Activated naive CD8-positive, alpha-beta T cell (primary cell): ENCODE measurements around the gene COA7.
"Not testable (repeated sequence)": the region's sequence is repeated elsewhere in the genome, so short reads cannot be mapped to it uniquely, and the experiment has no call there.

Experiments
- H3K27ac Mint-ChIP-seq: one replicate; pipeline ENCODE4 v1.8.0; 2021; ENCODE audit warnings: mixed read lengths
- H3K27me3 Mint-ChIP-seq: one replicate; pipeline ENCODE4 v1.8.0; 2021; ENCODE audit warnings: mixed read lengths
- H3K36me3 Mint-ChIP-seq: one replicate; pipeline ENCODE4 v1.8.0; 2021; ENCODE audit warnings: mixed read lengths
- H3K4me1 Mint-ChIP-seq: one replicate; pipeline ENCODE4 v1.8.0; 2021; ENCODE audit warnings: low read depth, mixed read lengths
- H3K4me3 Mint-ChIP-seq: one replicate; pipeline ENCODE4 v1.8.0; 2021; ENCODE audit warnings: mild to moderate bottlenecking, mixed read lengths
- H3K9me3 Mint-ChIP-seq: one replicate; pipeline ENCODE4 v1.8.0; 2021; ENCODE audit warnings: low read depth, mixed read lengths

The COA7 gene

GRCh38 chr1:52697795-52698674, at the start of gene COA7:
Gene COA7 (minus strand): TSS chr1:52698347. CDS start chr1:52698326, 21 bp downstream.
- Mint-ChIP-seq H3K4me1 (peaks cover 23% of the 10 kb centered on the region), H3K36me3 (no peaks in the 10 kb centered on the region), H3K4me3 (peak within 1 kb of the TSS; percentile 87), H3K27ac (peak within 1 kb of the TSS; percentile 87), H3K9me3 (no peaks in the 10 kb centered on the region), H3K27me3 (no peaks in the 10 kb centered on the region)

GRCh38 chr1:52747450-52747849, 49.3 kb upstream of the COA7 start:
- no peaks in the 10 kb centered on the region for H3K27me3 Mint-ChIP-seq
- H3K27ac Mint-ChIP-seq = no peak overlapping the region
- no peaks in the 10 kb centered on the region for H3K36me3 Mint-ChIP-seq
- no peaks in the 10 kb centered on the region for H3K9me3 Mint-ChIP-seq
- peaks cover 25% of the 10 kb centered on the region for H3K4me1 Mint-ChIP-seq
- H3K4me3 Mint-ChIP-seq = no peak overlapping the region

GRCh38 chr1:52746189-52746588, 48.0 kb upstream of the COA7 start:
- Mint-ChIP-seq H3K27me3 (no peaks in the 10 kb centered on the region), H3K27ac (no peak overlapping the region), H3K4me1 (peaks cover 26% of the 10 kb centered on the region), H3K9me3 (no peaks in the 10 kb centered on the region), H3K4me3 (no peak overlapping the region), H3K36me3 (no peaks in the 10 kb centered on the region)

GRCh38 chr1:52741259-52741658, 43.1 kb upstream of the COA7 start:
- no peaks in the 10 kb centered on the region for H3K27me3 Mint-ChIP-seq
- no peak overlapping the region for H3K4me3 Mint-ChIP-seq
- H3K27ac Mint-ChIP-seq = no peak overlapping the region

GRCh38 chr1:52739699-52740467, 41.7 kb upstream of the COA7 start:
- no peaks in the 10 kb centered on the region for H3K27me3 Mint-ChIP-seq

More at GRCh38 chr1:52741259-52741658, 43.1 kb upstream of the COA7 start:
- Mint-ChIP-seq H3K9me3 (no peaks in the 10 kb centered on the region), H3K4me1 (peaks cover 23% of the 10 kb centered on the region), H3K36me3 (peaks cover 4% of the 10 kb centered on the region)

GRCh38 chr1:52738893-52739292, 40.7 kb upstream of the COA7 start:
- Mint-ChIP-seq H3K4me1 (peaks cover 21% of the 10 kb centered on the region), H3K27me3 (no peaks in the 10 kb centered on the region), H3K27ac (no peak overlapping the region), H3K4me3 (no peak overlapping the region), H3K9me3 (no peaks in the 10 kb centered on the region), H3K36me3 (peaks cover 4% of the 10 kb centered on the region)

More at GRCh38 chr1:52739699-52740467, 41.7 kb upstream of the COA7 start:
- H3K4me1 Mint-ChIP-seq = peaks cover 21% of the 10 kb centered on the region
- H3K27ac Mint-ChIP-seq = no peak overlapping the region
- no peaks in the 10 kb centered on the region for H3K9me3 Mint-ChIP-seq
- peaks cover 4% of the 10 kb centered on the region for H3K36me3 Mint-ChIP-seq
- H3K4me3 Mint-ChIP-seq = no peak overlapping the region

- Mint-ChIP-seq H3K4me3 (no peak overlapping the region), H3K27ac (no peak overlapping the region), H3K27me3 (no peaks in the 10 kb centered on the region), H3K4me1 (peaks cover 19% of the 10 kb centered on the region), H3K9me3 (no peaks in the 10 kb centered on the region), H3K36me3 (peaks cover 4% of the 10 kb centered on the region)
These were observed 40.0 kb upstream of the COA7 start for GRCh38 chr1:52738148-52738547.

- peaks cover 15% of the 10 kb centered on the region for H3K4me1 Mint-ChIP-seq
- not testable (repeated sequence) for H3K4me3 Mint-ChIP-seq, H3K27me3 Mint-ChIP-seq, H3K27ac Mint-ChIP-seq, H3K36me3 Mint-ChIP-seq, H3K9me3 Mint-ChIP-seq
These were observed 37.2 kb upstream of the COA7 start for GRCh38 chr1:52735371-52735770.

GRCh38 chr1:52733368-52733767, 35.2 kb upstream of the COA7 start:
- H3K27ac Mint-ChIP-seq = no peak overlapping the region
- peaks cover 15% of the 10 kb centered on the region for H3K4me1 Mint-ChIP-seq
- H3K36me3 Mint-ChIP-seq = peaks cover 4% of the 10 kb centered on the region
- no peak overlapping the region for H3K4me3 Mint-ChIP-seq
- no peaks in the 10 kb centered on the region for H3K27me3 Mint-ChIP-seq
- H3K9me3 Mint-ChIP-seq = no peaks in the 10 kb centered on the region

GRCh38 chr1:52727956-52728656, 30.0 kb upstream of the COA7 start:
- H3K9me3 Mint-ChIP-seq = no peaks in the 10 kb centered on the region
- H3K4me1 Mint-ChIP-seq = peaks cover 33% of the 10 kb centered on the region
- H3K27ac Mint-ChIP-seq = no peak overlapping the region
- H3K4me3 Mint-ChIP-seq = peak overlapping the region; percentile 90
- no peaks in the 10 kb centered on the region for H3K36me3 Mint-ChIP-seq
- H3K27me3 Mint-ChIP-seq = no peaks in the 10 kb centered on the region

GRCh38 chr1:52727114-52727586, 29.0 kb upstream of the COA7 start:
- Mint-ChIP-seq H3K27ac (peak overlapping the region; percentile 41), H3K4me3 (peak overlapping the region; percentile 90), H3K4me1 (peaks cover 33% of the 10 kb centered on the region), H3K36me3 (no peaks in the 10 kb centered on the region), H3K27me3 (no peaks in the 10 kb centered on the region), H3K9me3 (no peaks in the 10 kb centered on the region)

GRCh38 chr1:52726265-52727113, 28.3 kb upstream of the COA7 start, which contains the start of gene ZYG11B:
Gene ZYG11B (plus strand): TSS chr1:52726453. CDS start chr1:52726654, 201 bp downstream.
- peak within 1 kb of the TSS; percentile 84 for H3K27ac Mint-ChIP-seq
- H3K36me3 Mint-ChIP-seq = no peaks in the 10 kb centered on the region
- peaks cover 33% of the 10 kb centered on the region for H3K4me1 Mint-ChIP-seq
- no peaks in the 10 kb centered on the region for H3K27me3 Mint-ChIP-seq
- peak within 1 kb of the TSS; percentile 90 for H3K4me3 Mint-ChIP-seq
- H3K9me3 Mint-ChIP-seq = no peaks in the 10 kb centered on the region

- H3K27ac Mint-ChIP-seq = peak overlapping the region; percentile 84
- H3K9me3 Mint-ChIP-seq = no peaks in the 10 kb centered on the region
- peak overlapping the region; percentile 85 for H3K4me3 Mint-ChIP-seq
- peaks cover 33% of the 10 kb centered on the region for H3K4me1 Mint-ChIP-seq
- no peaks in the 10 kb centered on the region for H3K27me3 Mint-ChIP-seq
- no peaks in the 10 kb centered on the region for H3K36me3 Mint-ChIP-seq
These were observed 27.7 kb upstream of the COA7 start for GRCh38 chr1:52725903-52726264.

- no peaks in the 10 kb centered on the region for H3K36me3 Mint-ChIP-seq
- peaks cover 25% of the 10 kb centered on the region for H3K4me1 Mint-ChIP-seq
- H3K27ac Mint-ChIP-seq = no peak overlapping the region
- H3K4me3 Mint-ChIP-seq = no peak overlapping the region
- no peaks in the 10 kb centered on the region for H3K9me3 Mint-ChIP-seq
- H3K27me3 Mint-ChIP-seq = no peaks in the 10 kb centered on the region
These were observed 25.1 kb upstream of the COA7 start for GRCh38 chr1:52723260-52723659.
